ENCODE measurements around the gene CNTROB. TPM values are rescaled to one million over a fixed set of nuclear protein-coding genes. Genes with fewer than 3 reads are reported as not detected.

The CNTROB gene
- total RNA-seq, result 10 to 100 TPM; 66.7 to 76.5 TPM

- H3K27ac Mint-ChIP-seq, result peak within 1 kb of the TSS; percentile 98
- H3K9me3 Mint-ChIP-seq (ENCODE audit: insufficient read depth), result no peaks in the 10 kb centered on the region
- peaks cover 49% of the 10 kb centered on the region for H3K4me1 Mint-ChIP-seq (ENCODE audit: low read depth)
- CTCF ChIA-PET, result interaction anchor here (1.0 to 9.7 kb wide), 18 partner anchors 11 to 187 kb away, joined by 3 to 128 read pairs (median 6); partner anchors contain the start of genes NAA38 and RNF227
- POLR2A ChIA-PET, result interaction anchor here (0.6 to 4.2 kb wide), 16 partner anchors 8 to 279 kb away, joined by 3 to 44 read pairs (median 5); partner anchors contain the start of genes AURKB, NAA38 and RNF227
- ATAC-seq, result peak; percentile 98
- peaks cover 43% of the 10 kb centered on the region for H3K36me3 Mint-ChIP-seq (ENCODE audit: low read depth)
- peak within 1 kb of the TSS; percentile 95 for H3K4me3 Mint-ChIP-seq
- DNase-seq, result peak; percentile 100
- H3K27me3 Mint-ChIP-seq (ENCODE audit: low read depth), result no peaks in the 10 kb centered on the region
Observed at GRCh38 chr17:7931709-7932482, at the start of gene CNTROB, which contains the start of gene TRAPPC1. Gene CNTROB (plus strand): TSS chr17:7932206. CDS start chr17:7933080, 874 bp downstream. Gene TRAPPC1 (minus strand): TSS chr17:7931946. CDS start chr17:7931829, 117 bp downstream.

GRCh38 chr17:7882629-7883028 lies 49.4 kb upstream of the CNTROB start:
- no peak overlapping the region for H3K4me3 Mint-ChIP-seq
- no peak for DNase-seq
- peaks cover 4% of the 10 kb centered on the region for H3K36me3 Mint-ChIP-seq (ENCODE audit: low read depth)
- no peaks in the 10 kb centered on the region for H3K27me3 Mint-ChIP-seq (ENCODE audit: low read depth)
- no peak for ATAC-seq
- H3K4me1 Mint-ChIP-seq (ENCODE audit: low read depth), result no peaks in the 10 kb centered on the region
- no peak overlapping the region for H3K27ac Mint-ChIP-seq
- POLR2A ChIA-PET, result interaction anchor here (0.6 kb wide), 1 partner anchor 555 kb away, joined by 3 read pairs; no protein-coding TSS in a partner anchor
- CTCF ChIA-PET, result interaction anchor here (0.9 to 1.9 kb wide), 8 partner anchors 11 to 174 kb away, joined by 3 to 10 read pairs (median 4); partner anchors contain the start of gene NAA38
- no peaks in the 10 kb centered on the region for H3K9me3 Mint-ChIP-seq (ENCODE audit: insufficient read depth)

- H3K4me3 Mint-ChIP-seq, result peak overlapping the region; percentile 72
- DNase-seq (peak; percentile 45), ATAC-seq (no peak)
- CTCF ChIA-PET, result interaction anchor here (1.1 to 1.9 kb wide), 4 partner anchors 15 to 27 kb away, joined by 4 to 10 read pairs (median 6); partner anchors contain the start of gene NAA38
- H3K36me3 Mint-ChIP-seq (ENCODE audit: low read depth), result peaks cover 4% of the 10 kb centered on the region
- H3K27me3 Mint-ChIP-seq (ENCODE audit: low read depth), result no peaks in the 10 kb centered on the region
- no peaks in the 10 kb centered on the region for H3K9me3 Mint-ChIP-seq (ENCODE audit: insufficient read depth)
- H3K4me1 Mint-ChIP-seq (ENCODE audit: low read depth), result no peaks in the 10 kb centered on the region
- H3K27ac Mint-ChIP-seq, result peak overlapping the region; percentile 79
- POLR2A ChIA-PET, result interaction anchor here (0.6 to 1.0 kb wide), 4 partner anchors 20 to 290 kb away, joined by 3 to 4 read pairs (median 4); no protein-coding TSS in a partner anchor
Observed at GRCh38 chr17:7883781-7884386, 48.1 kb upstream of the CNTROB start.

GRCh38 chr17:7884581-7885366 lies 47.2 kb upstream of the CNTROB start:
- ATAC-seq (peak; percentile 5), DNase-seq (peak; percentile 49)
- H3K4me1 Mint-ChIP-seq (ENCODE audit: low read depth), result no peaks in the 10 kb centered on the region
- no peaks in the 10 kb centered on the region for H3K27me3 Mint-ChIP-seq (ENCODE audit: low read depth)
- ChIA-PET POLR2A (interaction anchor here (1.0 to 1.3 kb wide), 2 partner anchors 48 to 289 kb away, joined by 4 read pairs; no protein-coding TSS in a partner anchor), CTCF (interaction anchor here (1.5 to 1.9 kb wide), 4 partner anchors 16 to 28 kb away, joined by 4 to 8 read pairs (median 6); partner anchors contain the start of gene NAA38)
- H3K4me3 Mint-ChIP-seq, result peak overlapping the region; percentile 65
- H3K9me3 Mint-ChIP-seq (ENCODE audit: insufficient read depth), result no peaks in the 10 kb centered on the region
- H3K27ac Mint-ChIP-seq, result peak overlapping the region; percentile 81
- peaks cover 5% of the 10 kb centered on the region for H3K36me3 Mint-ChIP-seq (ENCODE audit: low read depth)

GRCh38 chr17:7885367-7886226 lies 46.4 kb upstream of the CNTROB start:
- H3K9me3 Mint-ChIP-seq (ENCODE audit: insufficient read depth), result no peaks in the 10 kb centered on the region
- POLR2A ChIA-PET, result interaction anchor here (0.6 to 1.7 kb wide), 7 partner anchors 14 to 272 kb away, joined by 3 to 12 read pairs (median 4); partner anchors contain the start of gene NAA38
- peaks cover 13% of the 10 kb centered on the region for H3K36me3 Mint-ChIP-seq (ENCODE audit: low read depth)
- peak overlapping the region; percentile 61 for H3K27ac Mint-ChIP-seq
- CTCF ChIA-PET, result interaction anchor here (0.9 to 1.9 kb wide), 5 partner anchors 17 to 46 kb away, joined by 3 to 8 read pairs (median 4); partner anchors contain the start of genes CNTROB, NAA38 and TRAPPC1
- H3K27me3 Mint-ChIP-seq (ENCODE audit: low read depth), result no peaks in the 10 kb centered on the region
- DNase-seq (peak; percentile 60), ATAC-seq (peak; percentile 8)
- H3K4me3 Mint-ChIP-seq, result peak overlapping the region; percentile 61
- H3K4me1 Mint-ChIP-seq (ENCODE audit: low read depth), result peaks cover 3% of the 10 kb centered on the region

- Mint-ChIP-seq H3K27ac (no peak overlapping the region), H3K9me3 (ENCODE audit: insufficient read depth) (no peaks in the 10 kb centered on the region), H3K36me3 (ENCODE audit: low read depth) (peaks cover 20% of the 10 kb centered on the region), H3K4me1 (ENCODE audit: low read depth) (peaks cover 6% of the 10 kb centered on the region), H3K4me3 (no peak overlapping the region), H3K27me3 (ENCODE audit: low read depth) (no peaks in the 10 kb centered on the region)
- peak; percentile 21 for ATAC-seq
- CTCF ChIA-PET, result interaction anchor here (0.9 to 1.9 kb wide), 5 partner anchors 17 to 45 kb away, joined by 3 to 8 read pairs (median 4); partner anchors contain the start of genes CNTROB, NAA38 and TRAPPC1
- POLR2A ChIA-PET, result interaction anchor here (0.6 to 1.7 kb wide), 5 partner anchors 13 to 44 kb away, joined by 3 to 12 read pairs (median 4); partner anchors contain the start of gene NAA38
- DNase-seq, result peak; percentile 72
Observed at GRCh38 chr17:7886227-7887037, 45.6 kb upstream of the CNTROB start.

- CTCF ChIA-PET, result no interaction called here
- ATAC-seq, result peak; percentile 13
- POLR2A ChIA-PET, result interaction anchor here (1.4 to 1.7 kb wide), 2 partner anchors 19 to 30 kb away, joined by 9 to 12 read pairs; partner anchors contain the start of gene NAA38
- Mint-ChIP-seq H3K27me3 (ENCODE audit: low read depth) (no peaks in the 10 kb centered on the region), H3K27ac (no peak overlapping the region), H3K4me3 (no peak overlapping the region), H3K9me3 (ENCODE audit: insufficient read depth) (no peaks in the 10 kb centered on the region), H3K36me3 (ENCODE audit: low read depth) (peaks cover 24% of the 10 kb centered on the region), H3K4me1 (ENCODE audit: low read depth) (peaks cover 6% of the 10 kb centered on the region)
- DNase-seq, result no peak
Observed at GRCh38 chr17:7887038-7887481, 44.9 kb upstream of the CNTROB start.

- no peaks in the 10 kb centered on the region for H3K9me3 Mint-ChIP-seq (ENCODE audit: insufficient read depth)
- H3K4me3 Mint-ChIP-seq, result no peak overlapping the region
- ChIA-PET CTCF (no interaction called here), POLR2A (no interaction called here)
- ATAC-seq, result peak; percentile 73
- peaks cover 6% of the 10 kb centered on the region for H3K4me1 Mint-ChIP-seq (ENCODE audit: low read depth)
- peak; percentile 94 for DNase-seq
- H3K36me3 Mint-ChIP-seq (ENCODE audit: low read depth), result peaks cover 25% of the 10 kb centered on the region
- no peaks in the 10 kb centered on the region for H3K27me3 Mint-ChIP-seq (ENCODE audit: low read depth)
- H3K27ac Mint-ChIP-seq, result no peak overlapping the region
Observed at GRCh38 chr17:7887482-7888183, 44.4 kb upstream of the CNTROB start.

- DNase-seq (peak; percentile 53), ATAC-seq (peak; percentile 21)
- ChIA-PET POLR2A (interaction anchor here (1.1 kb wide), 1 partner anchor 13 kb away, joined by 3 read pairs; no protein-coding TSS in a partner anchor), CTCF (interaction anchor here (0.6 to 1.2 kb wide), 4 partner anchors 25 to 101 kb away, joined by 3 to 6 read pairs (median 3); partner anchors contain the start of gene NAA38)
- Mint-ChIP-seq H3K36me3 (ENCODE audit: low read depth) (peaks cover 28% of the 10 kb centered on the region), H3K4me1 (ENCODE audit: low read depth) (peaks cover 6% of the 10 kb centered on the region), H3K4me3 (no peak within 1 kb of the TSS), H3K9me3 (ENCODE audit: insufficient read depth) (no peaks in the 10 kb centered on the region), H3K27me3 (ENCODE audit: low read depth) (no peaks in the 10 kb centered on the region), H3K27ac (no peak within 1 kb of the TSS)
Observed at GRCh38 chr17:7888184-7888920, 43.7 kb upstream of the CNTROB start, which contains the start of gene CHD3. Gene CHD3 (plus strand): TSS chr17:7888789. CDS start chr17:7889001, 212 bp downstream.
